ENCODE data around the gene MAPK8. TPM values are rescaled to one million over a fixed set of nuclear protein-coding genes. Genes with fewer than 3 reads are reported as not detected.

The MAPK8 gene
- total and polyA plus RNA-seq, 9 of the 15 experiments (the other 6 are each of a cell fraction or from before 2014, with no cell fraction given) = 6.4 to 159 (median 71.0) TPM

GRCh38 chr10:48468130-48468790 is 161.8 kb downstream of the MAPK8 start (continued):
- no peak for TF ChIP-seq NR0B1 (IDR thresholded peaks at IDR 0.05; ENCODE audit: partially characterized antibody)
- TF ChIP-seq ZHX1 (conservative IDR thresholded peaks at IDR 0.05; ENCODE audit: low read length) = no peak
- TF ChIP-seq, protein P1, sequence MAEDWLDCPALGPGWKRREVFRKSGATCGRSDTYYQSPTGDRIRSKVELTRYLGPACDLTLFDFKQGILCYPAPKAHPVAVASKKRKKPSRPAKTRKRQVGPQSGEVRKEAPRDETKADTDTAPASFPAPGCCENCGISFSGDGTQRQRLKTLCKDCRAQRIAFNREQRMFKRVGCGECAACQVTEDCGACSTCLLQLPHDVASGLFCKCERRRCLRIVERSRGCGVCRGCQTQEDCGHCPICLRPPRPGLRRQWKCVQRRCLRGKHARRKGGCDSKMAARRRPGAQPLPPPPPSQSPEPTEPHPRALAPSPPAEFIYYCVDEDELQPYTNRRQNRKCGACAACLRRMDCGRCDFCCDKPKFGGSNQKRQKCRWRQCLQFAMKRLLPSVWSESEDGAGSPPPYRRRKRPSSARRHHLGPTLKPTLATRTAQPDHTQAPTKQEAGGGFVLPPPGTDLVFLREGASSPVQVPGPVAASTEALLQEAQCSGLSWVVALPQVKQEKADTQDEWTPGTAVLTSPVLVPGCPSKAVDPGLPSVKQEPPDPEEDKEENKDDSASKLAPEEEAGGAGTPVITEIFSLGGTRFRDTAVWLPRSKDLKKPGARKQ (CRISPR knock-in tag; IDR thresholded peaks at IDR 0.05) = no peak
- TF ChIP-seq PTTG1 (tag; IDR thresholded peaks at IDR 0.05; ENCODE audit: low read depth) = no peak
- TF ChIP-seq MAFG (tag; conservative IDR thresholded peaks at IDR 0.05) = no peak
- TF ChIP-seq PPARD (CRISPR knock-in tag; IDR thresholded peaks at IDR 0.05) = no peak
- 0 out of 2 replicates have a peak, but pooled peaks have one; percentile 20 for TF ChIP-seq ZNF644 (tag; IDR thresholded peaks at IDR 0.05; ENCODE audit: low read depth)
- TF ChIP-seq HMG20B (CRISPR knock-in tag; IDR thresholded peaks at IDR 0.05) = no peak
- no peak for TF ChIP-seq BDP1 (IDR thresholded peaks at IDR 0.05; ENCODE audit: insufficient read depth, insufficient read length)
- no peak; the same call in 1 of the 2 replicates for TF ChIP-seq BCOR (IDR thresholded peaks at IDR 0.05)
- TF ChIP-seq TCF15 (CRISPR knock-in tag; IDR thresholded peaks at IDR 0.05) = 0 out of 2 replicates have a peak, but pooled peaks have one; percentile 8
- TF ChIP-seq HIVEP1 (CRISPR knock-in tag; IDR thresholded peaks at IDR 0.05) = no peak
- TF ChIP-seq IRF1 (CRISPR knock-in tag; IDR thresholded peaks at IDR 0.05; ENCODE audit: borderline replicate concordance) = no peak
- no peak for TF ChIP-seq MCM2 (IDR thresholded peaks at IDR 0.05; ENCODE audit: low read depth)
- no peak for TF ChIP-seq CREBBP (IDR thresholded peaks at IDR 0.05; ENCODE audit: low read depth, low read length)
- peak; percentile 99 for TF ChIP-seq ZEB2 (IDR thresholded peaks at IDR 0.05)
- no peak for TF ChIP-seq TAF7 (tag; IDR thresholded peaks at IDR 0.05)
- TF ChIP-seq NELFE (IDR thresholded peaks at IDR 0.05; ENCODE audit: insufficient read depth, insufficient read length) = no peak
- no peak for TF ChIP-seq ZNF24 (IDR thresholded peaks at IDR 0.05)

Measured in K562 (cell line).